Neural progenitor cell (in vitro differentiated cells): ENCODE data around the gene HSD17B14.

Experiments
- CTCF ChIP-seq: fragments of 200-600 bp; sonication (generic); IDR thresholded peaks from 2 replicates; pipeline ENCODE4 v1.5.1; 2017; ENCODE audit warnings: antibody characterized with exemption, mild to moderate bottlenecking
- EZH2 ChIP-seq: fragments of 200-600 bp; sonication (generic); IDR thresholded peaks from 2 replicates; pipeline ENCODE4 v1.6.1; 2017; ENCODE audit warnings: antibody characterized with exemption, mild to moderate bottlenecking, moderate library complexity

- TF ChIP-seq CTCF = no peak
- no peak for TF ChIP-seq EZH2
These were observed 16.9 kb downstream of the HSD17B14 start for GRCh38 chr19:48819366-48819816.
